IPS DF 4.7 (cell line): ENCODE measurements around the gene TMEM117.
"Not testable (repeated sequence)": the region's sequence is repeated elsewhere in the genome, so short reads cannot be mapped to it uniquely, and the experiment has no call there.

Experiments used
- DNase-seq: peaks from one replicate; pipeline ENCODE4 v3.0.0-alpha.2; 2013; ENCODE audit warnings: low spot score; ENCODE audit errors: extremely low read depth

The TMEM117 gene

DNA sequence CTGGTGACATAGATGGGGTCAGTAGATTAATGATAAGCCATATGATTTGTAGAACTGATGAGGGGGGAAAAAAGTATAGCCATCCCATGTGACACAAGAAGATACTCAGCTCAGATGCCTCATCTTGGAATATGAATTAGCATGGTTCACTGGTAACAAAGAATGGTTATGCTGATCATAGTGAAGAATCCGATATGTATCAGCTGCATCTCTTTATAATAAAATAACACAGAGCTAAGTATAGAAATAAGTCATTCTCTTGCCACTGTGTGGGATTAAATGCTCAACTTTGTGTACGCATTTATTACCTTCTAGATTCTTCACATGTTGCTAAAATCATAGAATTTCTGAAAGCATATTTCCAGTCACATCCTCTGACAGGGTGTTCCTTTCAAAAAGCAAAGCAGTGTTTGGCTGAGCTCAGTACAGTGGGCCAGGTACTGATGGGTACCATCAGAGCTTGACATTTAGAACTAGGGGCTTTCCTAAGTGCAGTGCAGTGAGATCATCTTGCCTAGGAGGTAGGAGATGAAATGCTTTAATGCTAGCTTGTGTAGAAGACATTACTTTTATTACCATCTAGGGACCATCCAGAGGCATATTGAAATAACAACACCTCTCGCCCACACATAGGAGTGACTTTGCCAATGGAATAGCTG lies 256.2 kb downstream of the TMEM117 start:
- no peak for DNase-seq

DNA sequence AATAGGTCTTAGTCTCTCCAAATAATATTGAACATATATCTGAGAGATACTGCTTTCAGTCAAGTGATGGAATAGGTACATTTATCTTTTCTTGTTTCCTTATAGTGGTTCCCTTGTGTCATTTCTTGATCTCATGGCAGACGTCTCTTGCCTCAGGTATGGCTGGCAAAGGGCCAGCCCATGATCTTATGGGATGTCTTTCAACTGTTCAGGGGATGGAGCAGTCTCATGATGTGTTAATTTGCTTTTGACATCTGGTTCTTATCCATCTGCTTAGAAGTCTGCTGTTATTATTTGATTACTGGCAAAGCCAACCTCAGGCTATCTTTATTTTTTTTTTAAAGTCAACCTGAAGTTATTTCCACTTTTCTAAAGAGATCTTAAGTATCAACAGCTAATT lies 262.9 kb downstream of the TMEM117 start:
- DNase-seq = no peak

DNA sequence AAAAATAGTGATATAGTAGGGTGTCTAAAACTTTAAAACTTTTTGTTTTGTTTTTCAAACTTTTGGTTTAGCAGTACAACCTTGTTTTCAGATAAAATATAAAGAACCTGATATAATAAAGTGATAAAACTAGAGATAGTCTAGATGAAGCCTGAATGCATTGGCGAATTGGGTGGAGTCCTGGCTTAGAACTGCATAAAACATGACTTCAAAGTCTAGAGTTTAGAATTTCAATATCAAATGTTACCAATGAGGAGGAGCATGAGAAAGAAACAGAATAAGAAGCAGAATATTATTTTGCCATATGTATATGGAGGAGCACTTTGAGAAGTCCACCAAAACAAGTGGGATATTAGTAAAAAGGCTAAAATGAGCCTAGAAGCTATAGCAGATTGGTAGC lies 263.6 kb downstream of the TMEM117 start:
- DNase-seq = no peak

DNA sequence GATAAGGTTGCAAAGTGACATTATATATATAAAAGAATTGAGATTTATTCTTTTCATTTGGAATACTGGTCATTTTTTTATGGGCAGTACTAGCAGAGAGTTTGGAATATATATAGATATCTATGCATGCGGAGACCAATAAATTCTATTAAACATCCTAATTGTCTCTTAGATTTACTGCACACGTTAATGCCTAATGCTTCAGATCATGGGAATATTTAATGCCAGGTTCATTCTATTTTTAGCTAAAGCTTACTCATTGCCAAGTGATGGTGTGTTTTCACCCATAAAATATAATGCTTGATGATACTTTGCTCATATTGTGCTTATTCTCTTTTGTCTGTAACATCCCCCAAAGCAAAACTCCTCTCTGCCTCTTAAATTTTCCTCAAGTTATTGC lies 264.4 kb downstream of the TMEM117 start:
- no peak for DNase-seq

DNA sequence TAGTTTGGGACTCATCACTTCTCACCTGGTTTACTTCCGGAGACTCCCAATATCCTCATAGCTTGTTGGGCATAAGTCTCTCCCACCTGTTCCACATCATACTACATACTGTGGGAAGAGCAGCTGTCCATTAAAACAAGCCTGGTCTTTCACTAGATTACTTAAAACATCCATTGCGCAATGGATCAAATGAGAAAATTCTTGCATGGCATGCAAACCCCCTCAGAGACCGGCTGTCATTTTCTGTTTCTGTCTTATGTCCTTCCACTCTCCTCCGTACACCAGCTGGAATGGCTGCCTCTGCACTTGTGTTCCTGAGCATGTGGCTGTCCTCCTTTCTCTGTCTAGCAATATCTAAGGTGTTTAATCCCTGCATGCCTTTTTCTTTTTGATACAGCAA lies 265.6 kb downstream of the TMEM117 start:
- no peak for DNase-seq

DNA sequence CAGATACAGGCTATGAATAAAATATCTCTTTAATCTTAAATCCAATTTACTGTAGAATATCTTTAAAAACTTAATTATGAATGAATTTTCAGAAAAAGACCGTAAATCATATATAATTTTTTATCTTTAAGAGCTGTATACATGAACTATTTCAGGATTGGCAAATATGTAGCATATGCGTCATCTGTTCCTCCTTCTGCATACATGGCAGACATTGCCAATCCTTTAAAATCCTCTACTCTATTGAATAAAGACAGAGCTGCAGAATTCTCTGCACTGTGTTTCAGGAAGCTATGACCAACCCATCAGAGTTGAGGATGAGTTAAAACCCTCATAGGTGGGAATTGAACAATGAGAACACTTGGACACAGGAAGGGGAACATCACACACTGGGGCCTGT lies 279.0 kb downstream of the TMEM117 start:
- no peak for DNase-seq

DNA sequence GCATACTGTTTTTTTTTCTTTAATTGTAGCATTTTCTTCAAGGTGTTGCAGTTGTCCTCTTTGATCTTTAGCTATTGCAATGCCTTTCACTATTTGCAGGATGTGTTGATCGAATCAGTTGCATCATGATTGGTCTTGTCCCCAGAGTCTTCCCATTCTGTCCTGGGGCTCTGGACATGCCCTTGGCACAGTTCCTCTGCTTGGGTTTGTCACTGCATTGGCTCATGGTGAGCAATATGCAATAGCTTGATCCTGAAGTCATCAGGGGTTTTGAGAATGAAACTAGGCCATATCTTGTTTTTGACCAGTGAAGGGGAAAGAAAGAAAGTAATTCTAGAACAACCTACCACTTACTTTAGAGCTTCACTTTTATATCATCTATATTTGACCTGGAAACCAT lies 281.5 kb downstream of the TMEM117 start:
- no peak for DNase-seq

DNA sequence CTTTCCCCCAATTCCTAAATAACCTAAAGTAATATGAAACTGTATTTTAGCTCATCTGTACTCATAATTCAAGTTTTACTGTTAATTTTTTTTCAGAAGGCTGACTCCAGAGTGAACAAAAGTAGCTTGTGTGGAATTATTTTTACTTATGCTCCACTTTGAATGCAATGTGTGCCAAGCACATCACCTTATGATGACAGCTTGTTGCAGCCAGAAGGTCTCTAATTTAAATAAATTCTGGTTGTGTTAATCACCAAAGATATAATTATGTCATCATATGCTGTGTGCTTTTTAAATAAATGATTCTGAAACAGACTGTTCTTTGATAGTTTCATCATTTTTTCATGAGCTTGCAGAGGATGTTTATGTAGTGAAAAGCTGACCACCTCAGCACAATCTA lies 283.1 kb downstream of the TMEM117 start:
- no peak for DNase-seq

DNA sequence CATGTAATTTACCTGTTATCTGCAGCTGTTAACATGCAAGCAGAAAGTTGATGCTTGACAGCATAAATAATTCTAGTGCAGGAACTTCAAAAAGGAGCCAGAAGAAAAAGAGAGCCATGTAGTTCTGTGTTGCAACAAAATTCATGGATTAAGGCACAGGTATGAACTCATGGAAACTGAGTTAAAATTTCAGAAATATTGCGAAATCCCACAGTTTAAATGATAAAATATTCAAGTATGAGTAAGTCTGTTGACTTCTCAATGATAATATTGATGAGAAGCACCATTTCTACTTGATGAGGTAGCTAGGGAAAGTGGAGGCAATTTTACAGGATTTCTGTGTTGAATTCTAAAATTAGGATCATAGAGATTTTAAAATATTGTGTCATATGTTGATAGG lies 290.9 kb downstream of the TMEM117 start:
- no peak for DNase-seq

DNA sequence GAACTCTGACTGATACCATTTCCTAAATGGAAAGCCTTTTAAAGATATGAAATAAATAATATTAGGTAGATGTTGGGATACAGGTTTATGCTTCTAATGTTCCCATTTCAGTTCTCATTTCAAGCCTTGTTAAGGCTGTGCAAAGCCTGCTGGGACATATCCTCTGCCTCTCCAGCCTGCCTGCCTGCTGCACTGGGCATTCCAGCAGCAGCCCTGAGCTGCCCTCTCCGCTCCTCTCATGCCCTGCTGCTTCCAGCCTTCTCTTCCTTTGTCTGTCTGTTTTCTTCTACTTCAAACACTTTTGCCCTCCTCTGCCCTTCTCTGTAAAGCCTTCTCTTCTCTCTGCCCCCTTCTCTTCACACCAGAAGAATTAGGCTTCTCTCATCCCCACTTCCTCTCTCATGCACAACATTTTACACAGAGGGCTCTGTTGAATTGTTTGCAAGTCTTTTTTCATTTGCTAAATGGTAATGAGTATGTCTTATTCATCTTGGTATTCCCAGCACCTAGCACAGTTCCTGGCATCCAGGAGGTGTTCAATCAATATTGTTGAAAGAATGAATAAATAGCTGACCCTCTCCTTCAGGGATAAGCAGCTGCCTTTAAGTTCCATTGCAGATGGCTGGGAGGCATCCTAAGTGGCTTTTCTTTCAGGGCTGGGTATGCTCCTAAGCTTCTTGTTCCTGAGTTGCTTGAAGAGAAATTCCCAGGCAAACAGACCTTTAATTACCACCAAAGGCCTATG lies 292.3 kb downstream of the TMEM117 start:
- no peak for DNase-seq

DNA sequence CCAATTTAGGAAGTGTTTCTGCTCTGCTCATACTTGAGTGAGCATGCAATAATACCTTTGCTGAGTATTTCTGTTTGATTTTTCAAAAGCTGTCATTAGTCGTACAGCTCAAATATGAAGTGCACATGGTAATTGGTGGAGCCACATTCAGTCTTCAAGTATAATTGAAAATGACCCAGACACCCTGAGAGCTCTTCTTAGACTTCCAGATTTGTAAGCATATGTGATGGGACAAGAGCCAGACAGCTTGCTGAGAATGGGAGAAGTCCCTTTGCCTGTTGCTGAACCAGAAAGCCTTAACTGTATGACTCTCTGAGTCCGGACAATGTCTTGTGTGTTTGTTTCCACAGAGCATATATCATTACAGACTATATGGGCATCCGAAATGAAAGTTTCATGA lies 307.3 kb downstream of the TMEM117 start:
- DNase-seq = no peak

DNA sequence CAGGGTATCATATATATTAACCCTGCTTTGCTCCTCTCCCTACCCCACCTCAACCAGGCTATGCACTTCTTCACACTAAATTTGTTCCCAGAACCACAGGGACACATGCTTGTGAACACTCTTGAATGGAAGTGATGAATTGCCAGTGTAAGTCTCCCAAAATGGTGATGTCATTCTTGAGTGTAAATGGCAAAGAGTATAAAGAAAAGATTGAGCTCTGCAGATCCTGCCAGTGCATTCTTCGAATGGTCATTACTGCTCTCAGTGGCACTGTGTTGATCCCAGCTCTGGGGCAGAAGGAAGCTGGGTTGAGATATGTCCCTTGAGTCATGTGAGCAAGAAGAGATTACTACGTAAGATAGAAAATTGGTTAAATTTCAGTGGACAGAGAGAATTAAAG lies 313.1 kb downstream of the TMEM117 start:
- DNase-seq = no peak

DNA sequence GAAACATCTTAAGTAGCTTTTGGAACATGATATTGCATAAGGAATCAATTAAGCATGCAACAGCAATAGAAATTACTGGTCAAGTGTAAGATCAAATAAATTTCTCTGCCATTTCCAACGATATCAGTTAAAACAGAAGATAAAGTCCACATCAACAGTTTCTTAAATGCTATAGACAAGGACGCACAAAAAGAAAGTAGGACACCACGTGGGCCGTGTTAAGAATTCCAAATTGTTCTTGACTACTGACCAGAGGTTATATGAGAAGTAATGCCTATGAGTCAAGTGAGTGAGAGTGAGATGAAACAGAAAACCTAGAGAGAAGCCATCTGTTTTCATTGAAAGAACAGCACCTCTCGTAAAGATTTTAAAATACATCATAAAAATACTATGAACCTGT lies 318.2 kb downstream of the TMEM117 start:
- DNase-seq = no peak

DNA sequence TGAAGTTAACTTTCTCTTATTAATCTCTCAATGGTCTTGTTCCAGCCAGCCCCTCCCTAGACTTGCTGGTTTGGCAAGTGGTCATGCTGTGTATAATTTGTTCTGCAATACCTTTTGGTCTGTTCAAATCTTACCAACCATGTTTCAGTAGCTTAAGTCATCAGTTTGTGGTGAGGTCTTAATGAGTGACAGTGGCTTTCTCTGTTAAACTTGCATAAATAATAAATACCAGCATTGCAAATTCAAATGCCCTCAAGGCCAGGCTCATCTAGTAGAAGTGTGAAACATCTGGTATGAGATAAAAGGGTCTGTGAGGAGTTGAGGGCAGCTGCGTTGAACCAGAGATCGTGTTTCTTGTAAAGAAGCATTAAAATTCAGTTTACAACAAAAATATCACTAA lies 319.5 kb downstream of the TMEM117 start:
- DNase-seq = no peak

DNA sequence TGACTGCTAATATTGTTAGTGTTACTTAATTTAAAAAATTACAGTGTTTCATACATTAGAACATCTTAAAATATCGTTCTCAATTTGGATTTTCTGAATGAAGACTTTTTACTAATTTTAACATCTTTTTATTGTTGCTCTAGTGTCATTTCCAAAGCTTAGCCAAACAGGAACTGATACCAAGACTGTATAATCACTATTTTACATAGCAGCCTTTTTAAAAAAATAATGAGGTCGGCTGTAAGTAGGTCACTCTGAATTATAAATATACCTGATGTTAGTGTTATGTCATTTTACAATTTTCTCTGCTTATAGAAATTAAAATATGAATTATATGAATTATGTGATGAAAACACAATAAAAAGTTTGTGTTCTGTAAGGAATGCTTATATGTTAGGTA lies 321.5 kb downstream of the TMEM117 start:
- DNase-seq = no peak

DNA sequence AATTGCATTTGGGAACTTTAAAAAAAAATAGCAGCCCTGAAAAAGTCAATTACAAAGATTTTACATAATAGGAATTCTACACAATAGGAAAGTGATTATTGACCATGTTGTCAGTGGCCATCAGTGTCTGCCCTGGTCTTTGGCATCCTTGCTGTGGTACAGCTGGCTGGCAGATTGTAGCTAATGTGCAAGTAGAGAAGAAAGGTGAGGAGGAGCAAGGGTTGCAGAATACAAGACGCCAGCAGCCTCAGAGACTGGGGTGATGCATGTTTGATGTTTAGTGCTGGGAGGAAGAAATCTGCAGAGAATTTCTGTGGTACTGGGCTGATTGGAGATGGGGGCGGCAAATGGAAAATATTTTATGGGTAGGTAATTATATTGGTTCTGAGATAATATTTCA lies 322.9 kb downstream of the TMEM117 start:
- DNase-seq = no peak

DNA sequence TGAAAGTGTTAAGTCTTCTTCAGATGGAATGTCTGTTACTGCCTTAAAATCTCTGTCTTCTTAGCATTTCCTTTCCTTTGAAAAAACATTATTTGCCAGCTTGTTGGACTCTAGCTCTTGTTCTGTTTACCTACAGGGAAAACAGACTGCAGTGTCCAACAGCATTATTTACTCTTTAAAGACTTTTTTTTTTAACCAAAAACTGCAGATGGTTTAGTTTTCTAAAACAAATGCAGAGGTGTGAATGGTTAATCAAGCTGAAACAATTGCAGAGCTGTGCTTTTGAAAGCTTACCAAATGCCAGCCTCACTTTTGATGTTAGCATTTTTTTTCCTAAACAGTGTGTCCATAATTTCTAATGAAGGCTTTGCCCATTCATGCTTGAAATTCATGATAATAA lies 323.3 kb downstream of the TMEM117 start:
- no peak for DNase-seq

DNA sequence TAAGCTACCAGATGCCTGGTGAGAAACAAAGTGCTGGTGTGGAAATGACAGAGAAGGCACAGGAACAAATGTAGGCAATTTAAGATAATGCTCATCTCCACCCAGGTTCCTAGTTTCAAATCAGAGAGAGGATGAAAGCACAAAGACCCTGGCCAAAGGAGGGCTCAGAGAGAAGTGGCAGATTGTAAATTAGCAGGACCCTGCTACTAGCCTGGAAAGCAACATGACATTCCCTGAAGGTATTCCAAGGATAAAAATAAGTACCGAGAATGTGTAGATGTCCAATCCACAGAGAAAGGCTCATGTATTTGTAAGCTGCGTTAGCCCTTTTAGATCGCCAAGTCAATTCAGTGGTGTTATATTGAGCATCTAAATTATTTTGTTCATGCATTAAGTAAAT lies 324.0 kb downstream of the TMEM117 start:
- DNase-seq = no peak

DNA sequence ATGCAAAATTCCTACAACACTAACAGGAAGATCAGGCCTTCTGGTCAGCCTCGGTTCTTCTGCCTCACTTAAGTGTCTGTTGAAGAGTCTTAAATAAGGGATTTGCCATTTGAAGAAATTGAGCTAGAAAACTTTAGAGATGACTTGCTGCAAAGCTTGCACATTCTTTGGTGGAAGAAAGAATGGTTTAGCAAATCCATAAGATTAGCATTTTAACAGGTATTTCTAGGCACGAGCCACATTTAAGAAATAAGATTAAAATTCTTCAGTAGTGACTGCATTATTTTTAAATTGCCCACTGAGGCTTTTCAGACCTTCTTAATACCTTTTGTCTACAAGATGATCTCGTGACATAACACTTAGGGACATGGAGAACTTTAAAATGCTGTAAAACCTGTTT lies 327.1 kb downstream of the TMEM117 start:
- no peak for DNase-seq

DNA sequence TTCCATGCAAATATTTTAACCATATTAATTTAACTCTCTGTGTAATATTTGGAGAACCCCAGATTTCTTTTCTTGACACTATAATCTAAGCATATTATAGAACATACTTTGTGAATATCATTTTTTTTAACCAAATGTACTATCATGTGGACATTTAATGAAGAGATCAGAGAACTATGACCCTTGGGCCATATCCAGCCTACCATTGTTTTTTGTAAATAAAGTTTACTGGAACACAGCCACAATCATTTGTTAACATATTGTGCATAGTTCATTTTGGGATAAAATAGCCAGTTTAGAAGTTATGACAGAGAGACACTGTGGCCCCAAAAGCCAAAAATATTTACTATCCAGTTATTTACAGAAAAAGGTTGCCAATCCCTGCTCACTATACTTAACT lies 338.2 kb downstream of the TMEM117 start:
- DNase-seq = no peak

DNA sequence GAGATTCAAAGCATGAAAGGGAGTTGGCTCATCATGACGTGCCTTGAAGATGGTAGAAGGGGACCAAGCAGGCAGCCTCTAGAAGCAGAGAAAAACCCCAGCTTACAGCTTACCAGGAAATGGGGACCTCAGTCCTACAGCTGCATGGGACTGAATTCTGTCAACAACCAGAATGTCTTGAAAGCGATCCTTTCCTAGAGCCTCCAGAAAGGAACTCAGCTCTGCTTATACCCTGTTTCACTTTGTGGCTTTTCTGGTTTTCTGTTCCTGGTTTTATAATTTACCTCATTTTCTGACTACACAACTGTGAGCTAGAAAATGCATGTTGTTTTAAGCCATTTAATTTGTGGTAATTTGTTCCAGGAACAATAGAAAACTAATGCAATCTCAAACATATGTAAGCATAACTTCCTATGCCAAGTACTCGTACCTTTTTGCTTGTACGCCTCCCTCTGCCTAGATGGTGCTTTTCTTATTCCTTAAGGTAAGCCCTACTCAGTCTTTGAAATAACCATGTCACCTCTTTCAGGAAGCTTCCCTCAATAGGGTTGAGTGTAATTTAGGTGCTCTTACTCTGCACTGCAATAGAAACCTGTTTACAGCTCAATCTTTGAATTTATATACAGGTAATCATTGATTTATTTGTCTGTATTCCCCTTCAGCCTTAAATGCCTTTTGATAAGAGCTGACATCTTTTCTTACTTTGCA lies 348.8 kb downstream of the TMEM117 start:
- DNase-seq = no peak

DNA sequence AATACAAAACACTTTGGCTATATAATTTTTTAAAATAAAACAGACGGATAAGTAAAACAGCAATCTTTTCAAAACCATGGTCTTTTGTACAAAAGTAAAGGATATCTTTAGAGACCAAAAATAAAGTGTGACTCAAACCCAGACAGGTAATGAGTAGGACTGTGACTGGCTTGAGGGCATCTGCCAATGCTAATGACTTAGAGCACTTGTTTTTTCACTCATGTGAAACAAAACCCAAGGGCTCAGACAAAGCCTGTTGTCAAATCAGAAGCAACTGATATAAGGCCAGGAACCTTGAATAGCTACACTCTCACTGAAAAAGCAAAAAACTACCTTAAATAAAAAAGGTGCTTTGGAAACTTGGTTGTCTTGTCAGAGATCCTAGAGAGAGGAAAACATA lies 357.4 kb downstream of the TMEM117 start:
- no peak for DNase-seq

DNA sequence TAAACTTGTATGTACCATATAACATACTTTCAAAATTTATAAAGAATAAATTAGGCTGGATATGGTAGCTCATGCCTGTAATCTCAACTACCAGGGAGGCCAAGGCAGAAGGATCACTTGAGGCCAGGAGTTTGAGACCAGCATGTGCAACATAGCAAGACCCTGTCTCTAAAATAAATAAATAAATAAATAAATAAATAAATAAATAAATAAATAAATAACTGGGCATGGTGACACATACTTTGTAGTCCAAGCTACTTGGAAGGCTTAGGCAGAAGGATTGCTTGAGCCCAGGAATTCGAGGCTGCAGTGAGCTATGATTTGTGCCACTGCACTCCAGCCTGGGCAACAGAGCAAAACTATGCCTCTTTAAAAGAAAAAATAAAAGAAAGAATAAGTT lies 359.8 kb downstream of the TMEM117 start:
- DNase-seq = not testable (repeated sequence)
